Suprapubic skin (tissue), 4 donors: Measurements from ENCODE around the gene GPC4. TPM values are rescaled to one million over a fixed set of nuclear protein-coding genes. Genes with fewer than 3 reads are reported as not detected.

Experiments
- DNase-seq, 2 donors: peaks; one replicate each; pipeline ENCODE4 v3.0.0-alpha.2; 2019; ENCODE audit warnings: low spot score in 2 of 2
- H3K27ac ChIP-seq: fragments of 200-600 bp; sonication (generic); one replicate; pipeline ENCODE4 v1.5.1; 2019
- H3K27me3 ChIP-seq: fragments of 200-600 bp; sonication (generic); one replicate; pipeline ENCODE4 v1.5.1; 2019
- H3K36me3 ChIP-seq: fragments of 200-600 bp; sonication (generic); one replicate; pipeline ENCODE4 v1.5.1; 2019
- H3K4me1 ChIP-seq: fragments of 200-600 bp; sonication (generic); one replicate; pipeline ENCODE4 v1.5.1; 2019
- H3K4me3 ChIP-seq: fragments of 200-600 bp; sonication (generic); one replicate; pipeline ENCODE4 v1.5.1; 2019; ENCODE audit warnings: mild to moderate bottlenecking
- H3K9me3 ChIP-seq: fragments of 200-600 bp; sonication (generic); one replicate; pipeline ENCODE4 v1.5.1; 2019
- EP300 ChIP-seq: sonication (generic); formaldehyde crosslinking; IDR thresholded peaks from one replicate; pipeline ENCODE4 v1.6.1; 2017; ENCODE audit warnings: antibody characterized with exemption
- POLR2A ChIP-seq, 2 donors: fragments of 450-650 bp; IDR thresholded peaks; one replicate each; pipeline ENCODE4 v1.6.1; 2017; ENCODE audit warnings: antibody characterized with exemption in 2 of 2, mild to moderate bottlenecking in 2 of 2, moderate library complexity in 2 of 2
- POLR2AphosphoS5 ChIP-seq, 3 donors: sonication (generic); formaldehyde crosslinking; IDR thresholded peaks; one replicate each; pipeline ENCODE4 v1.6.1; 2017; ENCODE audit warnings: antibody characterized with exemption in 3 of 3
- WGBS: methylation state at CpG from one replicate; pipeline ENCODE4 v1.1.5; 2018; 5-methylcytosine and 5-hydroxymethylcytosine counted together
- total RNA-seq, 4 donors: library from RNA; depleted of rRNA; stranded (reverse); fragments of >200 nt; gene quantifications; one replicate each; pipeline ENCODE4 v1.1.0, GENCODE V29; 2016
- TF ChIP-seq, protein P1 (sequence below), 2 donors: fragments of 200-600 bp in 1 of 2; fragments of 450-650 bp in 1 of 2; sonication (generic) in 1 of 2; IDR thresholded peaks; one replicate each; pipeline ENCODE4 v1.5.1; 2016 to 2019; ENCODE audit warnings: antibody characterized with exemption in 2 of 2, mild to moderate bottlenecking in 1 of 2, moderate library complexity in 1 of 2

GPC4 gene
- total RNA-seq, 4 donors from 2014 or later: 2.3 to 4.1 (median 3.1) TPM

DNA sequence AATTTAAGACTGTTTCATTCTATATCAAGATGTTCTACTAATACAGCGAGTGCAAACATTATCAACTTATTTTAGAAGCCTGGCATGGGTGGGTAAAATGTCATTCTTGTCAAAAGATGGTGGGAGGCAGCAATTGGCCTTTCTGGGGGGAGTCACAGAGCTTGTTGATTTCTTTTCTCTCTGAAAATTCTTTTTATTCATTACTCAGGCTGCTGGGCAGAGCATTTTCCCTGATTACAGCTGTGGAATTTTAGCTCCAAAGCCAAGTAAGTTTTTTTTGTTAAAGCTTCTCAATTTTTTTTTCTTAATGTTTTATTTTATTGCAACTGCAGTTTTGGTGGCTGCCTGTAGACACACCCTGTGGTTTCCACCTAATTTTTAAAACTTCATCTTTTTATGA lies 50.4 kb downstream of the GPC4 start:
- Histone ChIP-seq H3K27me3 (no peaks in the 10 kb centered on the region), H3K4me1 (no peaks in the 10 kb centered on the region), H3K27ac (no peak overlapping the region), H3K4me3 (no peak overlapping the region), H3K9me3 (no peaks in the 10 kb centered on the region), H3K36me3 (no peaks in the 10 kb centered on the region)
- TF ChIP-seq, protein P1, sequence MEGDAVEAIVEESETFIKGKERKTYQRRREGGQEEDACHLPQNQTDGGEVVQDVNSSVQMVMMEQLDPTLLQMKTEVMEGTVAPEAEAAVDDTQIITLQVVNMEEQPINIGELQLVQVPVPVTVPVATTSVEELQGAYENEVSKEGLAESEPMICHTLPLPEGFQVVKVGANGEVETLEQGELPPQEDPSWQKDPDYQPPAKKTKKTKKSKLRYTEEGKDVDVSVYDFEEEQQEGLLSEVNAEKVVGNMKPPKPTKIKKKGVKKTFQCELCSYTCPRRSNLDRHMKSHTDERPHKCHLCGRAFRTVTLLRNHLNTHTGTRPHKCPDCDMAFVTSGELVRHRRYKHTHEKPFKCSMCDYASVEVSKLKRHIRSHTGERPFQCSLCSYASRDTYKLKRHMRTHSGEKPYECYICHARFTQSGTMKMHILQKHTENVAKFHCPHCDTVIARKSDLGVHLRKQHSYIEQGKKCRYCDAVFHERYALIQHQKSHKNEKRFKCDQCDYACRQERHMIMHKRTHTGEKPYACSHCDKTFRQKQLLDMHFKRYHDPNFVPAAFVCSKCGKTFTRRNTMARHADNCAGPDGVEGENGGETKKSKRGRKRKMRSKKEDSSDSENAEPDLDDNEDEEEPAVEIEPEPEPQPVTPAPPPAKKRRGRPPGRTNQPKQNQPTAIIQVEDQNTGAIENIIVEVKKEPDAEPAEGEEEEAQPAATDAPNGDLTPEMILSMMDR (IDR thresholded peaks at IDR 0.05): no peak
- TF ChIP-seq POLR2AphosphoS5 (IDR thresholded peaks at IDR 0.05): no peak
- TF ChIP-seq EP300: no peak
- no peak for TF ChIP-seq POLR2A (IDR thresholded peaks at IDR 0.05)
- no peak for DNase-seq
- 61% methylated on average over 1 of the region's 1 CpG for WGBS

DNA sequence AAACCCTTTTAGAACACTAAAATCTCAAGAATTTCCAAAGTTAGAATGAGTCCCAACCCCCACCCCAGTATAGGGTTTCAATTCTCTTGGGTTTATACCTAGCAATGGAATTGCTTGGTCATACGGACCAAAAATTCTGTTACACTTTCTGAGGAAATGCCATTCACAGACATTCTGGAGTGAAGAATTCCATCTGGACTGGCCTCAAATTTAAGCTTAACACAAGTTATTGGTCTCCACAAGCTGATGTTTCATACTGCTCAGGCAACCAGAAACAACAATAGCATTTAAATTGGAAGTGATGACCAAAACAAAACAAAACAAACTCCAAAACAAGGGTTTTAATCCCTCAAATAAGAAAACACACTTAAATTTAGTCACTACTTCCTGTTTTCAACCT lies 51.1 kb downstream of the GPC4 start:
- Histone ChIP-seq H3K36me3 (no peaks in the 10 kb centered on the region), H3K27ac (no peak overlapping the region), H3K27me3 (no peaks in the 10 kb centered on the region), H3K4me3 (no peak overlapping the region), H3K9me3 (no peaks in the 10 kb centered on the region), H3K4me1 (no peaks in the 10 kb centered on the region)
- no peak for DNase-seq
- TF ChIP-seq POLR2AphosphoS5 (IDR thresholded peaks at IDR 0.05): no peak
- no peak for TF ChIP-seq POLR2A (IDR thresholded peaks at IDR 0.05)
- TF ChIP-seq EP300: no peak
- TF ChIP-seq, protein P1 (IDR thresholded peaks at IDR 0.05): no peak
- WGBS: 64% methylated on average over 1 of the region's 1 CpG

DNA sequence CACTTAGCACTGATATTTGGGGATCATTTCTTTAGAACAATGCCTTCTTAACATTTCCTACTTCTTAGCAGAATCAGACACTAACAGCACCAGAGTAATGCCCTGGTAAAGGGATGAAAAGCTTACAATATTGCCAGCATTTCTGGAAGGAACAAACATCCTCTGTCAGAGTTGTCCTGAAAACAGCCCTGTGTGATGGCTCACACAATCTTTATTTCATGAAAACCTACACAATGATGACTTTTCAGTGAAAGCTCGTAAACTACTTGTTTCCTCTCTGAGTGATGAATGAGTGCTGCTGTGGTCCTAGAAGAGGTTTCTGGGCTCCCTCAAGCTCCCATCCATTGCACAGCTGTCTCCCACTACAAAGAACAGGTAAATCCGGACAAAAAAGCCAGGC lies 52.8 kb downstream of the GPC4 start:
- WGBS: 69% methylated on average over 2 of the region's 2 CpGs
- TF ChIP-seq, protein P1 (IDR thresholded peaks at IDR 0.05): no peak
- no peak for TF ChIP-seq POLR2A (IDR thresholded peaks at IDR 0.05)
- TF ChIP-seq POLR2AphosphoS5 (IDR thresholded peaks at IDR 0.05): no peak
- TF ChIP-seq EP300: no peak
- no peaks in the 10 kb centered on the region for H3K4me1 ChIP-seq
- no peaks in the 10 kb centered on the region for H3K27me3 ChIP-seq
- no peaks in the 10 kb centered on the region for H3K36me3 ChIP-seq
- H3K4me3 ChIP-seq: no peak overlapping the region
- no peak overlapping the region for H3K27ac ChIP-seq
- H3K9me3 ChIP-seq: no peaks in the 10 kb centered on the region
- DNase-seq: no peak

DNA sequence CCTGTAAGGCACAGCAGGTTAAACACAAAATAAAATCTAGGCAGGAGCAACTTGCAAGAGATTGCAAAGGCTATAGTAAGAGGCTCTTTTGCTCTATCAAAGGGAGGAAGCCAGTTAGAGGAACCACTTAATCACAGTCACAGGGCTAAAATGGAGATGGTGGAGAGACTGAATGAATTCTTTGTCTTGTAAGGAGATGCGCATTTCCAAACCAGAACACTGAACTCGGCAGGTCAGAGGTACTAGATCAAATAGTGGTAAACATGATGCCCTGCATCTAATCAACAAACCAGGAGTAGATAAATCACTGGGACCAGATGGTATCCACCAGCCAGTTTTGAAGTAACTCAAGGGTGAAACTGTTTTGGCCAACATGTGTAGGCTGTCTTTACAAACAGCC lies 55.8 kb downstream of the GPC4 start:
- H3K27ac ChIP-seq: no peak overlapping the region
- no peak for DNase-seq
- 65% methylated on average over 2 of the region's 2 CpGs for WGBS
- no peaks in the 10 kb centered on the region for H3K4me1 ChIP-seq
- no peak overlapping the region for H3K4me3 ChIP-seq
- TF ChIP-seq POLR2A (IDR thresholded peaks at IDR 0.05) (no peak), EP300 (no peak), POLR2AphosphoS5 (IDR thresholded peaks at IDR 0.05) (no peak)
- TF ChIP-seq, protein P1 (IDR thresholded peaks at IDR 0.05): no peak
- no peaks in the 10 kb centered on the region for H3K27me3 ChIP-seq
- H3K9me3 ChIP-seq: no peaks in the 10 kb centered on the region
- H3K36me3 ChIP-seq: no peaks in the 10 kb centered on the region

DNA sequence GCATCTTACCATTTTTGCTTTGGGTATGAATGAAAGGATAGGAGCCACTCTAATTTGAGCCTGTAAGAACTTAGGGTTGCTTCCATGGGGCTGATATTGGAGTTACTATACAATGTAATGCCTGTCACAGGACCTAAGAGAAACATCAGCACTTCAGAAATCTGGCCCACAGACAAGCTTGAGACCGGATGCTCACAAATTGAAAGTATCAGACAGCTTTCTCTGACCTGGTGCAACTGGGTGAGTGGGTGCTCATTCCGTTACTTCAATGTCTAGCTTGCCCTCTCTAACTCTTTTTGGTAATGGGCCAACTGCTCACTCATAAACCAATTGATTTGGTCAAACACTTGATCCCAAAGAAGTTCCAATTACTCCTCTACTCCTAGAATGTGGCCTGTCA lies 62.1 kb downstream of the GPC4 start:
- Histone ChIP-seq H3K4me1 (no peaks in the 10 kb centered on the region), H3K9me3 (no peaks in the 10 kb centered on the region), H3K4me3 (no peak overlapping the region), H3K27ac (no peak overlapping the region), H3K27me3 (no peaks in the 10 kb centered on the region), H3K36me3 (no peaks in the 10 kb centered on the region)
- WGBS: 78% methylated on average over 2 of the region's 2 CpGs
- no peak for DNase-seq
- TF ChIP-seq EP300 (no peak), POLR2AphosphoS5 (IDR thresholded peaks at IDR 0.05) (no peak), POLR2A (IDR thresholded peaks at IDR 0.05) (no peak)
- TF ChIP-seq, protein P1 (IDR thresholded peaks at IDR 0.05): no peak
